ENCODE results near the gene UBTF.

- TF ChIP-seq CTCF (IDR thresholded peaks at IDR 0.05) (no peak), MAX (CRISPR knock-in tag; IDR thresholded peaks at IDR 0.05) (no peak; the same call in 1 of the 2 replicates), MXD4 (CRISPR knock-in tag; IDR thresholded peaks at IDR 0.05; ENCODE audit: borderline replicate concordance) (no peak), FOXP4 (CRISPR knock-in tag; IDR thresholded peaks at IDR 0.05) (no peak), ATF2 (CRISPR knock-in tag; IDR thresholded peaks at IDR 0.05; ENCODE audit: borderline replicate concordance, low read depth) (no peak), HMGXB4 (CRISPR knock-in tag; IDR thresholded peaks at IDR 0.05) (no peak; the same call in 1 of the 2 replicates), ZNF317 (CRISPR knock-in tag; IDR thresholded peaks at IDR 0.05; ENCODE audit: borderline replicate concordance, low read depth) (no peak), USF2 (CRISPR knock-in tag; IDR thresholded peaks at IDR 0.05) (no peak), NR2C2 (CRISPR knock-in tag; IDR thresholded peaks at IDR 0.05) (no peak), TCF7 (CRISPR knock-in tag; IDR thresholded peaks at IDR 0.05; ENCODE audit: low read depth) (no peak), RORB (CRISPR knock-in tag; IDR thresholded peaks at IDR 0.05) (no peak), ETV6 (CRISPR knock-in tag; IDR thresholded peaks at IDR 0.05) (no peak), IRF2 (CRISPR knock-in tag; IDR thresholded peaks at IDR 0.05; ENCODE audit: borderline replicate concordance, low read depth) (no peak)
These were observed 2.8 kb upstream of the UBTF start for GRCh38 chr17:44222112-44222869.
